IMR-90 (cell line): ENCODE measurements around the gene GALK1. TPM values are rescaled to one million over a fixed set of nuclear protein-coding genes. Genes with fewer than 3 reads are reported as not detected.
A peak's percentile ranks its signal among the peaks of the same experiment; 100 is the strongest.
"Not testable (repeated sequence)": the region's sequence is repeated elsewhere in the genome, so short reads cannot be mapped to it uniquely, and the experiment has no call there.

ENCODE experiments used
- ATAC-seq: fragments of 200-7000 bp; cut with Tn5 transposase; 2 replicates; pipeline ENCODE4 v1.9.1; 2020; ENCODE audit warnings: low read depth, mild to moderate bottlenecking, moderate library complexity
- BruUV-seq: library from RNA; stranded (reverse); fragments of 400-500 nt; replicated peaks from 2 replicates; lab custom pipeline; 2021; lab: Mats Ljungman, UMichigan
- CTCF ChIA-PET: fragments of 300-600 bp; formaldehyde crosslinking; extraction: SDS; loops from one replicate; lab custom pipeline; 2021; ENCODE audit warnings: antibody characterized with exemption; lab: Yijun Ruan, JAX
- POLR2A ChIA-PET: fragments of 300-600 bp; sonication (Branson Sonifier 250); formaldehyde crosslinking; loops from one replicate; lab custom pipeline; 2022; ENCODE audit warnings: antibody characterized with exemption; ENCODE audit not compliant: unreplicated experiment; lab: Charles Lee
- DNase-seq: peaks from one replicate; pipeline ENCODE4 v3.0.0; 2013
- H2AFZ ChIP-seq: replicated peaks from 2 replicates; pipeline ENCODE3; 2013; ENCODE audit warnings: low read length, mild to moderate bottlenecking; ENCODE audit not compliant: poor library complexity
- H2AK5ac ChIP-seq: 2 replicates; pipeline ENCODE4 v1.6.1; 2013; ENCODE audit warnings: low read depth, low read length, inconsistent platforms
- H2AK9ac ChIP-seq: replicated peaks from 2 replicates; pipeline ENCODE3; 2013; ENCODE audit warnings: mild to moderate bottlenecking, low read depth, low read length, moderate library complexity; ENCODE audit not compliant: poor library complexity
- H2BK120ac ChIP-seq: 2 replicates; pipeline ENCODE4 v1.6.1; 2013; ENCODE audit warnings: low read depth, low read length, inconsistent platforms
- H2BK15ac ChIP-seq: 3 replicates; pipeline ENCODE4 v1.6.1; 2013; ENCODE audit warnings: low read depth, low read length, inconsistent platforms
- H2BK20ac ChIP-seq: 2 replicates; pipeline ENCODE4 v1.6.1; 2013; ENCODE audit warnings: low read depth, mild to moderate bottlenecking, inconsistent platforms, low read length, moderate library complexity
- H2BK5ac ChIP-seq: 2 replicates; pipeline ENCODE4 v1.6.1; 2013; ENCODE audit warnings: mild to moderate bottlenecking, low read depth, low read length, inconsistent platforms; ENCODE audit not compliant: poor library complexity, severe bottlenecking
- H3K14ac ChIP-seq: replicated peaks from 2 replicates; pipeline ENCODE4 v1.6.1; 2013; ENCODE audit warnings: low read depth, low read length, inconsistent platforms
- H3K18ac ChIP-seq: 2 replicates; pipeline ENCODE4 v1.6.1; 2013; ENCODE audit warnings: low read depth, low read length, control low read depth
- H3K23ac ChIP-seq: 2 replicates; pipeline ENCODE4 v1.6.1; 2013; ENCODE audit warnings: low read depth, low read length, inconsistent platforms
- H3K27ac ChIP-seq: 2 replicates; pipeline ENCODE4 v1.5.1; 2013; ENCODE audit warnings: mild to moderate bottlenecking, control low read depth, low read length; ENCODE audit not compliant: insufficient read depth
- H3K27me3 ChIP-seq: 2 replicates; pipeline ENCODE4 v1.6.1; 2013; ENCODE audit warnings: low read length; ENCODE audit not compliant: control insufficient read depth, insufficient read depth
- H3K36me3 ChIP-seq: 2 replicates; pipeline ENCODE4 v1.6.1; 2013; ENCODE audit warnings: low read length, mixed read lengths; ENCODE audit not compliant: control insufficient read depth, insufficient read depth
- H3K4ac ChIP-seq: 2 replicates; pipeline ENCODE4 v1.6.1; 2013; ENCODE audit warnings: low read depth, low read length, inconsistent platforms
- H3K4me1 ChIP-seq: 2 replicates; pipeline ENCODE4 v1.6.1; 2013; ENCODE audit warnings: low read length, mixed read lengths; ENCODE audit not compliant: control insufficient read depth, insufficient read depth
- H3K4me2 ChIP-seq: 2 replicates; pipeline ENCODE4 v1.6.1; 2013; ENCODE audit warnings: low read depth, mild to moderate bottlenecking, control low read depth, low read length, moderate library complexity
- H3K4me3 ChIP-seq: 2 replicates; pipeline ENCODE4 v1.5.1; 2013; ENCODE audit warnings: low read depth, mild to moderate bottlenecking, control low read depth, low read length, moderate library complexity; ENCODE audit not compliant: insufficient read depth
- H3K56ac ChIP-seq: 2 replicates; pipeline ENCODE4 v1.6.1; 2013; ENCODE audit warnings: low read length, inconsistent platforms; ENCODE audit not compliant: insufficient read depth; ENCODE audit errors: extremely low read depth
- H3K79me1 ChIP-seq, 2 experiments: 2 replicates each; pipeline ENCODE4 v1.6.1; 2013; ENCODE audit warnings: low read length in 2 of 2, inconsistent platforms in 1 of 2, low read depth in 1 of 2
- H3K9ac ChIP-seq: 2 replicates; pipeline ENCODE4 v1.6.1; 2013; ENCODE audit warnings: low read depth, low read length, control low read depth
- H3K9me1 ChIP-seq: 2 replicates; pipeline ENCODE4 v1.6.1; 2013; ENCODE audit warnings: low read length, inconsistent platforms; ENCODE audit not compliant: insufficient read depth
- H3K9me3 ChIP-seq: 2 replicates; pipeline ENCODE4 v1.6.1; 2013; ENCODE audit warnings: low read length; ENCODE audit not compliant: control insufficient read depth, insufficient read depth
- H4K20me1 ChIP-seq: 2 replicates; pipeline ENCODE4 v1.6.1; 2013; ENCODE audit warnings: low read length, inconsistent platforms; ENCODE audit not compliant: insufficient read depth
- H4K5ac ChIP-seq: 2 replicates; pipeline ENCODE4 v1.6.1; 2013; ENCODE audit warnings: mild to moderate bottlenecking, low read depth, low read length, control low read depth
- H4K8ac ChIP-seq, 2 experiments: 2 replicates each; pipeline ENCODE4 v1.6.1; 2013; ENCODE audit warnings: low read depth in 2 of 2, low read length in 2 of 2, control low read depth in 1 of 2, inconsistent platforms in 1 of 2
- H4K91ac ChIP-seq: 2 replicates; pipeline ENCODE4 v1.6.1; 2013; ENCODE audit warnings: low read depth, low read length, inconsistent platforms; ENCODE audit not compliant: insufficient read depth
- MAFK ChIP-seq: IDR thresholded peaks from 2 replicates; pipeline ENCODE4 v1.6.1; 2012; ENCODE audit warnings: low read depth, low read length, improper control_type of control experiment
- MXI1 ChIP-seq: IDR thresholded peaks from 2 replicates; pipeline ENCODE4 v1.6.1; 2012; ENCODE audit warnings: low read depth, mild to moderate bottlenecking, low read length, moderate library complexity, borderline replicate concordance
- WGBS, 2 experiments: methylation state at CpG; one replicate each; pipeline versions ENCODE4 v1.1.5 to v1.1.7; 2013; ENCODE audit warnings: missing lambda C conversion rate in 2 of 2; ENCODE audit not compliant: insufficient read length in 1 of 2; ENCODE audit errors: extremely low coverage in 2 of 2; 5-methylcytosine and 5-hydroxymethylcytosine counted together
- dilution Hi-C: fragments of 300-500 bp; cut with HindIII; formaldehyde crosslinking; loops from one replicate; pipeline ENCODE4 v1.14.3; 2018; ENCODE audit warnings: low sequenced_read_pairs; ENCODE audit not compliant: unreplicated experiment
- in situ Hi-C: fragments of 300-500 bp; cut with MboI; formaldehyde crosslinking; loops from 3 replicates; pipeline ENCODE4 v1.14.3; 2019; ENCODE audit warnings: low sequenced_read_pairs, inconsistent platforms, mixed read lengths
- intact Hi-C: fragments of 100-400 bp; cut with micrococcal nuclease; formaldehyde crosslinking; loops from 2 replicates; pipeline ENCODE4 v1.10.0; 2022
- polyA plus RNA-seq, 3 experiments: library from polyadenylated mRNA; depleted of rRNA; stranded (reverse); fragments of >200 nt; gene quantifications; 2 replicates each; pipeline ENCODE4 v1.2.3, GENCODE V29; 2012; ENCODE audit warnings: low replicate concordance in 1 of 3
- total RNA-seq: library from RNA; depleted of rRNA; stranded (reverse); fragments of >200 nt; gene quantifications from 2 replicates; pipeline ENCODE4 v1.2.3, GENCODE V29; 2012

Gene GALK1
- total and polyA plus RNA-seq, 2 of the 4 experiments (the other 2 are of a cell fraction), result 19.9 to 21.9 TPM

DNA sequence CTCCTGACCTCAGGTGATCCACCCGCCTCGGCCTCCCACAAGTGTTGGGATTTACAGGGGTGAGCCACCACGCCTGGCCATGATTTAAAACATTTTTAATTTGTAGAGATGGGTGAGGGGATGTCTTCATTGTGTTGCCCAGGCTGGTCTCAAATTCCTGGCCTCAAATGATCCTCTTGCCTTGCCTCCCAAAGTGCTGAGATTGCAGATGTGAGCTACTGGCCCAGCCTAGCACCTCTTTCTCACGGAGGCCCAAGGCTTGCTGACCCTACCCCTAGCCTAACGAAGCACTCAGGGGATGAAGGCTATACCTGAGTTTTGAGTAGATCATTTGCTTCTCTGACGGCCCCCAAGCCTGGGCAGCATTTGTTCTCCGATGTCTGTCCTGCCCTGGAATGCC, 46.2 kb upstream of the GALK1 start:
- ChIA-PET POLR2A (no interaction called here), CTCF (no interaction called here)
- H3K79me1 ChIP-seq, result peaks cover 14 to 48% of the 10 kb centered on the region in 2 experiments; a peak in 3 of 4 replicates
- H2AK5ac ChIP-seq, result no peak overlapping the region
- ATAC-seq (no peak), DNase-seq (no peak)
- no peak overlapping the region for H2BK5ac ChIP-seq
- H4K20me1 ChIP-seq, result peaks cover 24% of the 10 kb centered on the region
- H3K27ac ChIP-seq, result no peak overlapping the region
- H4K5ac ChIP-seq, result no peak overlapping the region
- no peak overlapping the region for H4K8ac ChIP-seq
- H3K14ac ChIP-seq, result no peak overlapping the region
- TF ChIP-seq MAFK (peak; percentile 27; the same call in 1 of the 2 replicates), MXI1 (no peak)
- no TSS peak for BruUV-seq
- H3K27me3 ChIP-seq, result no peaks in the 10 kb centered on the region
- H3K4me3 ChIP-seq, result no peak overlapping the region
- no peaks in the 10 kb centered on the region for H3K9me3 ChIP-seq
- dilution Hi-C loops (no loop called here), in situ Hi-C loops (no loop called here), intact Hi-C loops (no loop called here)
- H2AFZ ChIP-seq, result no peak overlapping the region
- H3K18ac ChIP-seq, result no peak overlapping the region
- H3K4me2 ChIP-seq, result no peak overlapping the region
- H3K23ac ChIP-seq, result no peak overlapping the region
- H3K4ac ChIP-seq, result no peak overlapping the region
- H3K9ac ChIP-seq, result no peak overlapping the region
- H2BK15ac ChIP-seq, result no peak overlapping the region
- peaks cover 18% of the 10 kb centered on the region; the same call in 1 of the 2 replicates for H3K9me1 ChIP-seq
- H2AK9ac ChIP-seq, result no peak overlapping the region
- no peak overlapping the region for H2BK20ac ChIP-seq
- 100% methylated on average over 3 of the region's 7 CpGs; no CpG with 5 or more reads in 1 of the 2 experiments for WGBS, 2 experiments
- H3K36me3 ChIP-seq, result peaks cover 40% of the 10 kb centered on the region
- no peak overlapping the region for H3K56ac ChIP-seq
- H3K4me1 ChIP-seq, result peaks cover 7% of the 10 kb centered on the region
- H4K91ac ChIP-seq, result no peak overlapping the region
- no peak overlapping the region for H2BK120ac ChIP-seq

GRCh38 chr17:75810756-75811155, 45.8 kb upstream of the GALK1 start:
- H3K27ac ChIP-seq, H3K4ac ChIP-seq, H4K91ac ChIP-seq, H2BK15ac ChIP-seq, CTCF ChIA-PET, H2BK5ac ChIP-seq, H3K18ac ChIP-seq, H3K56ac ChIP-seq, H4K8ac ChIP-seq, intact Hi-C loops, POLR2A ChIA-PET, H3K4me2 ChIP-seq, H3K23ac ChIP-seq, H2AFZ ChIP-seq, ATAC-seq, dilution Hi-C loops, H4K5ac ChIP-seq, H3K4me3 ChIP-seq, H3K9ac ChIP-seq, H3K14ac ChIP-seq, H3K27me3 ChIP-seq, H2BK120ac ChIP-seq, in situ Hi-C loops, BruUV-seq, H2BK20ac ChIP-seq, H2AK5ac ChIP-seq, DNase-seq, H3K9me3 ChIP-seq, H3K4me1 ChIP-seq, H2AK9ac ChIP-seq: not testable (repeated sequence)
- H3K79me1 ChIP-seq, result peaks cover 11 to 46% of the 10 kb centered on the region in 2 experiments; a peak in 3 of 4 replicates
- 88% methylated on average over 6 of the region's 11 CpGs; no CpG with 5 or more reads in 1 of the 2 experiments for WGBS, 2 experiments
- peaks cover 18% of the 10 kb centered on the region; the same call in 1 of the 2 replicates for H3K9me1 ChIP-seq
- H3K36me3 ChIP-seq, result peaks cover 39% of the 10 kb centered on the region
- peaks cover 24% of the 10 kb centered on the region for H4K20me1 ChIP-seq
